Hematopoietic multipotent progenitor cell treated with erythropoietin and hydrocortisone succinate and interleukin-3 and kit ligand, for 8 days (in vitro differentiated cells): ENCODE data around the gene MFAP3.
"Not testable (repeated sequence)": the region's sequence is repeated elsewhere in the genome, so short reads cannot be mapped to it uniquely, and the experiment has no call there.

Experiments used
- DNase-seq: peaks from one replicate; pipeline ENCODE4 v3.0.0-alpha.2; 2015

The MFAP3 gene

GRCh38 chr5:154055201-154055600, 16.4 kb downstream of the MFAP3 start:
- DNase-seq = no peak

- no peak for DNase-seq
Measured at GRCh38 chr5:154058055-154059038, 19.6 kb downstream of the MFAP3 start.

GRCh38 chr5:154059039-154059430, 20.3 kb downstream of the MFAP3 start:
- no peak for DNase-seq

GRCh38 chr5:154059583-154059982, 20.8 kb downstream of the MFAP3 start:
- no peak for DNase-seq

- no peak for DNase-seq
Measured at GRCh38 chr5:154060606-154061005, 21.8 kb downstream of the MFAP3 start.

GRCh38 chr5:154063372-154063771, 24.6 kb downstream of the MFAP3 start:
- no peak for DNase-seq

- DNase-seq = no peak
Measured at GRCh38 chr5:154065971-154066370, 27.2 kb downstream of the MFAP3 start.

- not testable (repeated sequence) for DNase-seq
Measured at GRCh38 chr5:154069854-154070253, 31.1 kb downstream of the MFAP3 start.

- DNase-seq = no peak
Measured at GRCh38 chr5:154071799-154072413, 33.1 kb downstream of the MFAP3 start.

GRCh38 chr5:154072414-154073171, 33.8 kb downstream of the MFAP3 start:
- peak; percentile 86 for DNase-seq

GRCh38 chr5:154076240-154076922, 37.6 kb downstream of the MFAP3 start:
- no peak for DNase-seq

GRCh38 chr5:154077696-154078095, 38.9 kb downstream of the MFAP3 start:
- no peak for DNase-seq

GRCh38 chr5:154078272-154078671, 39.5 kb downstream of the MFAP3 start:
- no peak for DNase-seq

GRCh38 chr5:154081246-154081645, 42.5 kb downstream of the MFAP3 start:
- no peak for DNase-seq

GRCh38 chr5:154084062-154084639, 45.4 kb downstream of the MFAP3 start:
- no peak for DNase-seq

- no peak for DNase-seq
Measured at GRCh38 chr5:154086146-154086545, 47.4 kb downstream of the MFAP3 start.

- no peak for DNase-seq
Measured at GRCh38 chr5:154086641-154087040, 47.9 kb downstream of the MFAP3 start.

GRCh38 chr5:154087260-154087659, 48.5 kb downstream of the MFAP3 start:
- DNase-seq = no peak

- DNase-seq = no peak
Measured at GRCh38 chr5:154088801-154089200, 50.0 kb downstream of the MFAP3 start.

GRCh38 chr5:154090656-154091055, 51.9 kb downstream of the MFAP3 start:
- no peak for DNase-seq

GRCh38 chr5:154092356-154093141, 53.8 kb downstream of the MFAP3 start:
- DNase-seq = no peak

GRCh38 chr5:154093142-154093532, 54.4 kb downstream of the MFAP3 start:
- DNase-seq = no peak
